Liver (tissue), 9 donors: ENCODE measurements around the gene FZD7. TPM values are rescaled to one million over a fixed set of nuclear protein-coding genes. Genes with fewer than 3 reads are reported as not detected.

Experiments
- DNase-seq: peaks from one replicate; pipeline ENCODE4 v3.0.0-alpha.2; 2017; ENCODE audit warnings: low spot score
- H3K27ac ChIP-seq, 2 donors: one replicate each; pipeline ENCODE4 v1.7.0; 2013; ENCODE audit warnings: inconsistent platforms in 2 of 2, low read length in 2 of 2, control low read depth in 1 of 2, low read depth in 1 of 2, mild to moderate bottlenecking in 1 of 2
- H3K27me3 ChIP-seq, 4 donors: one replicate each; pipeline versions ENCODE4 v1.6.1 to v1.7.0; 2013; ENCODE audit warnings: low read length in 3 of 4, inconsistent platforms in 1 of 4, mild to moderate bottlenecking in 1 of 4, moderate library complexity in 1 of 4; ENCODE audit not compliant: control insufficient read depth in 4 of 4, insufficient read depth in 4 of 4
- H3K36me3 ChIP-seq, 4 donors: one replicate each; pipeline versions ENCODE4 v1.6.1 to v1.7.0; 2013; ENCODE audit warnings: low read length in 3 of 4, mild to moderate bottlenecking in 3 of 4, low read depth in 1 of 4, moderate library complexity in 1 of 4; ENCODE audit not compliant: control insufficient read depth in 4 of 4, insufficient read depth in 3 of 4
- H3K4me1 ChIP-seq, 4 donors: one replicate each; pipeline versions ENCODE4 v1.6.1 to v1.7.0; 2013; ENCODE audit warnings: low read length in 3 of 4, mild to moderate bottlenecking in 3 of 4, moderate library complexity in 1 of 4; ENCODE audit not compliant: control insufficient read depth in 4 of 4, insufficient read depth in 4 of 4
- H3K4me3 ChIP-seq, 3 donors: one replicate each; pipeline versions ENCODE4 v1.6.1 to v1.7.0; 2013; ENCODE audit warnings: low read length in 3 of 3, control low read depth in 1 of 3, low read depth in 1 of 3, mild to moderate bottlenecking in 1 of 3
- H3K9ac ChIP-seq, 2 donors: one replicate each; pipeline ENCODE4 v1.7.0; 2013; ENCODE audit warnings: low read length in 2 of 2, mild to moderate bottlenecking in 2 of 2, moderate library complexity in 2 of 2, control low read depth in 1 of 2, low read depth in 1 of 2
- H3K9me3 ChIP-seq, 4 donors: one replicate each; pipeline versions ENCODE4 v1.6.1 to v1.7.0; 2013; ENCODE audit warnings: low read length in 3 of 4; ENCODE audit not compliant: control insufficient read depth in 4 of 4
- CTCF ChIP-seq: fragments of 150-350 bp; IDR thresholded peaks from 2 replicates; pipeline ENCODE4 v1.5.1; 2017; ENCODE audit warnings: improper control_type of control experiment, low read depth, low read length; ENCODE audit not compliant: missing input control
- EGR1 ChIP-seq, 2 donors: IDR thresholded peaks; 2 replicates each; pipeline ENCODE4 v1.6.1; 2016 to 2018; ENCODE audit warnings: antibody characterized with exemption in 2 of 2, low read depth in 2 of 2
- FOXA2 ChIP-seq: IDR thresholded peaks from 2 replicates; pipeline ENCODE4 v1.6.1; 2016; ENCODE audit warnings: antibody characterized with exemption
- GABPA ChIP-seq, 2 donors: IDR thresholded peaks in 1 of 2; conservative IDR thresholded peaks in 1 of 2; 2 replicates each; pipeline ENCODE4 v1.6.1; 2016; ENCODE audit warnings: antibody characterized with exemption in 2 of 2, mild to moderate bottlenecking in 1 of 2, moderate library complexity in 1 of 2
- HNF4A ChIP-seq, 2 donors: conservative IDR thresholded peaks; 2 replicates each; pipeline ENCODE4 v1.6.1; 2016; ENCODE audit warnings: antibody characterized with exemption in 2 of 2, mild to moderate bottlenecking in 2 of 2
- RAD21 ChIP-seq, 2 donors: IDR thresholded peaks; 2 replicates each; pipeline ENCODE4 v1.6.1; 2016; ENCODE audit warnings: antibody characterized with exemption in 2 of 2, mild to moderate bottlenecking in 2 of 2
- REST ChIP-seq: IDR thresholded peaks from 2 replicates; pipeline ENCODE4 v1.6.1; 2016; ENCODE audit warnings: antibody characterized with exemption, mild to moderate bottlenecking
- RXRA ChIP-seq, 2 donors: IDR thresholded peaks; 2 replicates each; pipeline ENCODE4 v1.6.1; 2017 to 2018; ENCODE audit warnings: antibody characterized with exemption in 2 of 2, mild to moderate bottlenecking in 1 of 2
- YY1 ChIP-seq: IDR thresholded peaks from 2 replicates; pipeline ENCODE4 v1.6.1; 2016; ENCODE audit warnings: antibody characterized with exemption, mild to moderate bottlenecking
- WGBS: extraction: QIAGEN DNeasy Blood & Tissue Kit; methylation state at CpG from one replicate; pipeline ENCODE4 v1.1.7; 2013; 5-methylcytosine and 5-hydroxymethylcytosine counted together
- polyA plus RNA-seq, 2 donors: library from polyadenylated mRNA; stranded (reverse) in 1 of 2; unstranded in 1 of 2; fragments of 200-250 nt in 1 of 2; fragments of >200 nt in 1 of 2; fragmentation: Nextera tagmentation in 1 of 2; extraction: Ambion mirVana in 1 of 2; gene quantifications; one replicate each; pipeline versions ENCODE4 v1.2.1 to v1.2.3, GENCODE V29; 2013 to 2015
- total RNA-seq, 2 donors: library from RNA; depleted of rRNA; stranded (reverse); fragments of >200 nt; gene quantifications; one replicate each; pipeline ENCODE4 v1.2.3, GENCODE V29; 2014
- TF ChIP-seq, protein P1 (sequence below): IDR thresholded peaks from 2 replicates; pipeline ENCODE4 v1.6.1; 2016; ENCODE audit warnings: antibody characterized with exemption
- TF ChIP-seq, protein P2 (sequence below): IDR thresholded peaks from 2 replicates; pipeline ENCODE4 v1.6.1; 2016; ENCODE audit warnings: antibody characterized with exemption
- donor health status: healthy.
- donor health status: healthy.
- donor health status: healthy.
- donor health status: healthy.
- donor health status: healthy.

Gene FZD7
- total and polyA plus RNA-seq, 4 donors, result 0.21 to 1.5 (median 0.92) TPM

DNA sequence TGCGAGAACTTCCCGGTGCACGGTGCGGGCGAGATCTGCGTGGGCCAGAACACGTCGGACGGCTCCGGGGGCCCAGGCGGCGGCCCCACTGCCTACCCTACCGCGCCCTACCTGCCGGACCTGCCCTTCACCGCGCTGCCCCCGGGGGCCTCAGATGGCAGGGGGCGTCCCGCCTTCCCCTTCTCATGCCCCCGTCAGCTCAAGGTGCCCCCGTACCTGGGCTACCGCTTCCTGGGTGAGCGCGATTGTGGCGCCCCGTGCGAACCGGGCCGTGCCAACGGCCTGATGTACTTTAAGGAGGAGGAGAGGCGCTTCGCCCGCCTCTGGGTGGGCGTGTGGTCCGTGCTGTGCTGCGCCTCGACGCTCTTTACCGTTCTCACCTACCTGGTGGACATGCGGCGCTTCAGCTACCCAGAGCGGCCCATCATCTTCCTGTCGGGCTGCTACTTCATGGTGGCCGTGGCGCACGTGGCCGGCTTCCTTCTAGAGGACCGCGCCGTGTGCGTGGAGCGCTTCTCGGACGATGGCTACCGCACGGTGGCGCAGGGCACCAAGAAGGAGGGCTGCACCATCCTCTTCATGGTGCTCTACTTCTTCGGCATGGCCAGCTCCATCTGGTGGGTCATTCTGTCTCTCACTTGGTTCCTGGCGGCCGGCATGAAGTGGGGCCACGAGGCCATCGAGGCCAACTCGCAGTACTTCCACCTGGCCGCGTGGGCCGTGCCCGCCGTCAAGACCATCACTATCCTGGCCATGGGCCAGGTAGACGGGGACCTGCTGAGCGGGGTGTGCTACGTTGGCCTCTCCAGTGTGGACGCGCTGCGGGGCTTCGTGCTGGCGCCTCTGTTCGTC lies 1.7 kb downstream of the FZD7 start:
- Histone ChIP-seq H3K4me3 (peak overlapping the region in 2 of 3 donors; percentile 80 to 82), H3K36me3 (no peaks in the 10 kb centered on the region), H3K27ac (no peak overlapping the region), H3K9ac (no peak overlapping the region), H3K4me1 (peaks cover 2 to 24% (median 20%) of the 10 kb centered on the region in 4 donors), H3K9me3 (peaks cover 0 to 7% (median 0%) of the 10 kb centered on the region in 4 donors), H3K27me3 (peaks cover 0 to 16% (median 4%) of the 10 kb centered on the region in 4 donors)
- TF ChIP-seq HNF4A (conservative IDR thresholded peaks at IDR 0.05) (no peak), CTCF (peak; percentile 20), RAD21 (IDR thresholded peaks at IDR 0.05) (peak in 1 of 2 donors; percentile 58)
- peak; percentile 50 for DNase-seq
- WGBS, result 17% methylated on average over 78 of the region's 78 CpGs

DNA sequence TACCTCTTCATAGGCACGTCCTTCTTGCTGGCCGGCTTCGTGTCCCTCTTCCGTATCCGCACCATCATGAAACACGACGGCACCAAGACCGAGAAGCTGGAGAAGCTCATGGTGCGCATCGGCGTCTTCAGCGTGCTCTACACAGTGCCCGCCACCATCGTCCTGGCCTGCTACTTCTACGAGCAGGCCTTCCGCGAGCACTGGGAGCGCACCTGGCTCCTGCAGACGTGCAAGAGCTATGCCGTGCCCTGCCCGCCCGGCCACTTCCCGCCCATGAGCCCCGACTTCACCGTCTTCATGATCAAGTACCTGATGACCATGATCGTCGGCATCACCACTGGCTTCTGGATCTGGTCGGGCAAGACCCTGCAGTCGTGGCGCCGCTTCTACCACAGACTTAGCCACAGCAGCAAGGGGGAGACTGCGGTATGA lies 2.3 kb downstream of the FZD7 start:
- WGBS, result 68% methylated on average over 32 of the region's 32 CpGs
- Histone ChIP-seq H3K27ac (no peak overlapping the region), H3K9ac (no peak overlapping the region), H3K4me1 (peaks cover 2 to 24% (median 20%) of the 10 kb centered on the region in 4 donors), H3K27me3 (peaks cover 0 to 16% (median 3%) of the 10 kb centered on the region in 4 donors), H3K4me3 (no peak overlapping the region), H3K9me3 (peaks cover 0 to 7% (median 0%) of the 10 kb centered on the region in 4 donors), H3K36me3 (no peaks in the 10 kb centered on the region)
- DNase-seq, result no peak
- TF ChIP-seq CTCF, result no peak
- TF ChIP-seq YY1, result no peak

GRCh38 chr2:202036601-202037037 lies 3.0 kb downstream of the FZD7 start:
- DNase-seq, result no peak
- TF ChIP-seq EGR1 (IDR thresholded peaks at IDR 0.05; ENCODE audit: low read depth in 2 of 2) (no peak), FOXA2 (no peak), RXRA (IDR thresholded peaks at IDR 0.05) (no peak), REST (no peak), YY1 (no peak), HNF4A (conservative IDR thresholded peaks at IDR 0.05) (no peak), GABPA (IDR thresholded peaks at IDR 0.05 in 1 of 2, conservative IDR thresholded peaks at IDR 0.05 in 1 of 2) (no peak)
- TF ChIP-seq, protein P1, sequence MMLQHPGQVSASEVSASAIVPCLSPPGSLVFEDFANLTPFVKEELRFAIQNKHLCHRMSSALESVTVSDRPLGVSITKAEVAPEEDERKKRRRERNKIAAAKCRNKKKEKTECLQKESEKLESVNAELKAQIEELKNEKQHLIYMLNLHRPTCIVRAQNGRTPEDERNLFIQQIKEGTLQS, result no peak
- TF ChIP-seq, protein P2, sequence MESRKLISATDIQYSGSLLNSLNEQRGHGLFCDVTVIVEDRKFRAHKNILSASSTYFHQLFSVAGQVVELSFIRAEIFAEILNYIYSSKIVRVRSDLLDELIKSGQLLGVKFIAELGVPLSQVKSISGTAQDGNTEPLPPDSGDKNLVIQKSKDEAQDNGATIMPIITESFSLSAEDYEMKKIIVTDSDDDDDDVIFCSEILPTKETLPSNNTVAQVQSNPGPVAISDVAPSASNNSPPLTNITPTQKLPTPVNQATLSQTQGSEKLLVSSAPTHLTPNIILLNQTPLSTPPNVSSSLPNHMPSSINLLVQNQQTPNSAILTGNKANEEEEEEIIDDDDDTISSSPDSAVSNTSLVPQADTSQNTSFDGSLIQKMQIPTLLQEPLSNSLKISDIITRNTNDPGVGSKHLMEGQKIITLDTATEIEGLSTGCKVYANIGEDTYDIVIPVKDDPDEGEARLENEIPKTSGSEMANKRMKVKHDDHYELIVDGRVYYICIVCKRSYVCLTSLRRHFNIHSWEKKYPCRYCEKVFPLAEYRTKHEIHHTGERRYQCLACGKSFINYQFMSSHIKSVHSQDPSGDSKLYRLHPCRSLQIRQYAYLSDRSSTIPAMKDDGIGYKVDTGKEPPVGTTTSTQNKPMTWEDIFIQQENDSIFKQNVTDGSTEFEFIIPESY, result no peak
- Histone ChIP-seq H3K9me3 (peaks cover 0 to 7% (median 0%) of the 10 kb centered on the region in 4 donors), H3K9ac (no peak overlapping the region), H3K27me3 (peaks cover 0 to 16% (median 3%) of the 10 kb centered on the region in 4 donors), H3K4me3 (no peak overlapping the region), H3K4me1 (peaks cover 2 to 24% (median 20%) of the 10 kb centered on the region in 4 donors), H3K36me3 (no peaks in the 10 kb centered on the region), H3K27ac (no peak overlapping the region)
- 74% methylated on average over 15 of the region's 15 CpGs for WGBS
